HUES48 (cell line): Measurements from ENCODE around the gene BCAS3.
"Not testable (repeated sequence)": the region's sequence is repeated elsewhere in the genome, so short reads cannot be mapped to it uniquely, and the experiment has no call there.

ENCODE experiments used
- H3K27ac ChIP-seq: one replicate; pipeline ENCODE4 v1.7.0; 2013; ENCODE audit warnings: low read depth, low read length, inconsistent platforms
- H3K27me3 ChIP-seq: 2 replicates; pipeline ENCODE4 v1.6.1; 2013; ENCODE audit warnings: mild to moderate bottlenecking, low read length; ENCODE audit not compliant: control insufficient read depth, insufficient read depth
- H3K36me3 ChIP-seq: 2 replicates; pipeline ENCODE4 v1.6.1; 2013; ENCODE audit warnings: low read length; ENCODE audit not compliant: control insufficient read depth, insufficient read depth
- H3K4me1 ChIP-seq: 2 replicates; pipeline ENCODE4 v1.6.1; 2013; ENCODE audit warnings: mild to moderate bottlenecking, low read length; ENCODE audit not compliant: control insufficient read depth, insufficient read depth
- H3K4me3 ChIP-seq: 2 replicates; pipeline ENCODE4 v1.5.1; 2013; ENCODE audit warnings: mild to moderate bottlenecking, low read depth, low read length
- H3K9ac ChIP-seq: 2 replicates; pipeline ENCODE4 v1.6.1; 2013; ENCODE audit warnings: mild to moderate bottlenecking, low read depth, low read length, moderate library complexity
- H3K9me3 ChIP-seq: 2 replicates; pipeline ENCODE4 v1.6.1; 2013; ENCODE audit warnings: low read length; ENCODE audit not compliant: control insufficient read depth, insufficient read depth

Gene BCAS3

DNA sequence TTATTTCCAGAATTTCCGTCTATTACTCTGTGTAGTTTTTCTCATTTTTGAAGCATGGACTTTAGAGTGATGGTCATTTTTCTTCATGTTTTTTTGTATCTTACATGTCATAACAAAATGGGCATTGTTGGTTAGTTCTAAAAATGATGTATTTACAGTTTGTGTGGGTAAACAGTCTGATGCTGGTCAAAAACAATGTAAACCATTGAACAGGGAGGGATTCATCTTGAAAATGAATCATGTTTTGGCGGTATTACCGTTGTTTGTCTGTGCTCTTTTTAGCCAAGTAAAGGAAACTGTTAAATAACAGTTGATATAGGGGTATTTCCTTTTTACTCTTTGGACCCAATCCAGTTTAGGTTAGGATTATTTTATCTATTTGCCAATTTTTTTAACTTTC, 315.8 kb downstream of the BCAS3 start:
- Histone ChIP-seq H3K27ac (no peak overlapping the region), H3K36me3 (no peaks in the 10 kb centered on the region), H3K4me3 (no peak overlapping the region), H3K4me1 (no peaks in the 10 kb centered on the region), H3K27me3 (no peaks in the 10 kb centered on the region), H3K9ac (no peak overlapping the region), H3K9me3 (no peaks in the 10 kb centered on the region)

DNA sequence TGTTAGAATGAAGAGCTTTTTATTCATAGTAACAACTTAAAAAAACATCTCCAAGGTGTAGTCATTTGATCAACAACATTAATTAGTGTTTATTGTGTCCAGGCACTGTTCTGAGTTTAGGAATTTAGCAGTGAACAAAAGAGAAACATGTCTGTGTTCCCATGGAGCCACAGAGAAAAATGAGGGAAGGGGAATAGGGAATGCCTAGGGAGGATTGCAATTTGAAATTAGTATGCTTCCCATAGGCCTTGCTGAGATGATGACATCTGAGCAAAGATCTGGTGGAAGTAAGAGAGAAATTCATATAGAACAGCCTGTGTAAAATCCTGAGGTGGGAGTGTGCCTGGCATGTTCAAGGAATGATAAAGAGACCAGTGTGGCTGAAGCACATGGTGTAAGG, 318.0 kb downstream of the BCAS3 start:
- no peak overlapping the region for H3K4me3 ChIP-seq
- H3K36me3 ChIP-seq: no peaks in the 10 kb centered on the region
- no peaks in the 10 kb centered on the region for H3K9me3 ChIP-seq
- H3K27ac ChIP-seq: no peak overlapping the region
- no peaks in the 10 kb centered on the region for H3K27me3 ChIP-seq
- no peaks in the 10 kb centered on the region for H3K4me1 ChIP-seq
- no peak overlapping the region for H3K9ac ChIP-seq

DNA sequence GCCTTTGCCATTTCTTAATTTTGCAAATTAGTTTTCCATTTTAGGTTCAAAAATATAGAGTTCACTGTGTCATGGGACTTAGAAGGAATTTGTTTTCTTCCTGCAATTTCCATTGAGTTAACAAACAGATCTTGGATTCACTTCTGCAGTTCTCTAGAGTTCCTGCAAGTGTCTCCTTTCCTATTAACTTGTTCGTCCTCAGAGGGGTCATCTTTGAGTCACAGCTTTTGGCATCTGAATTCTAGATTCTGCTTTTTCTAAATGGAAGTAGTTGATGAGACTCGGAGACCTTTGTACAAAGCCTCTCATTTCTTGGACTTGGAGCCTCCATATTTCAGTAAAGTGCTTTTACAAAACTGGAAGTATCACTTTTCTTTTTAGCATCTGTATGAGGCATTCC, 323.3 kb downstream of the BCAS3 start:
- H3K27ac ChIP-seq: no peak overlapping the region
- no peaks in the 10 kb centered on the region for H3K27me3 ChIP-seq
- no peaks in the 10 kb centered on the region for H3K9me3 ChIP-seq
- peaks cover 9% of the 10 kb centered on the region; the same call in 1 of the 2 replicates for H3K4me1 ChIP-seq
- H3K4me3 ChIP-seq: no peak overlapping the region
- no peak overlapping the region for H3K9ac ChIP-seq
- H3K36me3 ChIP-seq: no peaks in the 10 kb centered on the region

DNA sequence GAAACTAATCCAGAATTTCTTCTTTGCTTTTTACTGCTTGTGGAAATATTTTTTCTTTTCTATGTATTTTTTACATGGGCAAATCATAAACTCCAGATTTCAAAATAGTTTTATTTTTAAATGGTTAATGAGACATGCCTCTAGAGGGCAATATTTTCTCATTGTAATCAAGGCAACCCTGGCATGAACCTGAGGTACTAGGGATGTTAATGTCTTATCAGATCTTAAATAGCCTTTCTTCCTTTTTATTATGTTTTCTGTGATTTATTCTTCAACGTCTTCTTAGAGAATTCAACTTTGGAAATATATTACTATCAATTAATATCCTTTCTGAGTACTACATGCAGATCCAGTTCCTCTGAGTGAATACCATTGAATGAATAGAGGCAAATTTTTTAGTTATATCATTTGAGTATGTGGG, 324.7 kb downstream of the BCAS3 start:
- Histone ChIP-seq H3K9ac (no peak overlapping the region), H3K4me1 (peaks cover 9% of the 10 kb centered on the region; the same call in 1 of the 2 replicates), H3K27ac (no peak overlapping the region), H3K36me3 (no peaks in the 10 kb centered on the region), H3K4me3 (no peak overlapping the region), H3K27me3 (no peaks in the 10 kb centered on the region), H3K9me3 (no peaks in the 10 kb centered on the region)

DNA sequence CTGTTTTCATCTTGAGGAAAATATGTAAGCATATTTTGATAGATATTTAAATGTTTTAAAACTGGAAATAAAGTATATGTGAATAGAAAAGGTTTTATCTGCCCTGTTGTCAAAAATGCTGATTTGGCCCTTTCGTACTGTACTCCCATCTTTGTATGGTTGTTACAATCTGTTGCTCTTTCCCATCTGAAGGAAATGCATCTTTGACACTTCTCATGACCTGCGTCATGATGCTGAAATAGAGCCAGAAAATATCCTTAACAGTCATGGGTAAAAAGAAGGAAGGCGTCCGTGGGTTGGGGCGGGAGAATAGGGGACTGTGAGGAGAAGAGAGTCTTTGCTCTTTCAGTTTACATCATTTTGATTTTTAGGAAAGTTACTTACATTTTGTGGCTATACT, 327.7 kb downstream of the BCAS3 start:
- Histone ChIP-seq H3K4me1 (peaks cover 9% of the 10 kb centered on the region), H3K27ac (no peak overlapping the region), H3K9me3 (no peaks in the 10 kb centered on the region), H3K36me3 (no peaks in the 10 kb centered on the region), H3K9ac (no peak overlapping the region), H3K27me3 (no peaks in the 10 kb centered on the region), H3K4me3 (no peak overlapping the region)

DNA sequence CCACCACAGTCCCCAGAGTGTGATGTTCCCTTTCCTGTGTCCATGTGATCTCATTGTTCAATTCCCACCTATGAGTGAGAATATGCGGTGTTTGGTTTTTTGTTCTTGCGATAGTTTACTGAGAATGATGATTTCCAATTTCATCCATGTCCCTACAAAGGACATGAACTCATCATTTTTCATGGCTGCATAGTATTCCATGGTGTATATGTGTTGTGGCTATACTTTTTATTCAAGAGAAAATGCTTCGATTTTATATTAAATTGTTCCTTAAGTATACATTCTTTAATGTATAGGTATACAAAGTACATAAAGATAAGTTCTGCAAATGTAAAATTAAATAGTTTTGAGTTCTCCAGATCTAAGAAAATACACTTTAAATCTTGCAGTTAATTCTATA, 328.3 kb downstream of the BCAS3 start:
- H3K4me3 ChIP-seq, H3K27me3 ChIP-seq, H3K9ac ChIP-seq, H3K36me3 ChIP-seq, H3K4me1 ChIP-seq, H3K9me3 ChIP-seq, H3K27ac ChIP-seq: not testable (repeated sequence)

DNA sequence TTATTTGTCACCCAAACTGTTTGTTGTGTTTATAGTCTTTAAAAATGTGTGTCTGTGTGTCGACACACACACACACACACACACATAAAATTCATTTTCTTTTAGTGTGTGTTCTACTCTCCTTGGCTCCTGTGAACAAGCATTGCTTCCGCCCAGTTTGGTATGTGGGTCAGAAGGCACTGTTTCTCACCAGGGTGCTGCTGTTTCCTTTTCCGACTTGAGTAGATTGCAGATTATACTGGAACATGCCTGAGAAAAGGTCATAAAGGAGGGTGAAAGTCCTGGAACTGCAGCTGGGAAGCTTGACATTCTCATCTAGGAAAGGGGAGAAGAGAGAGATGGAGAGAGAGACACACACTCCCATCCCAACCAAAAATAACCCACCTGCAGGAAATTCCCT, 330.3 kb downstream of the BCAS3 start:
- Histone ChIP-seq H3K27me3 (no peaks in the 10 kb centered on the region), H3K4me1 (peaks cover 9% of the 10 kb centered on the region), H3K36me3 (no peaks in the 10 kb centered on the region), H3K9me3 (no peaks in the 10 kb centered on the region), H3K9ac (no peak overlapping the region), H3K4me3 (no peak overlapping the region), H3K27ac (no peak overlapping the region)

DNA sequence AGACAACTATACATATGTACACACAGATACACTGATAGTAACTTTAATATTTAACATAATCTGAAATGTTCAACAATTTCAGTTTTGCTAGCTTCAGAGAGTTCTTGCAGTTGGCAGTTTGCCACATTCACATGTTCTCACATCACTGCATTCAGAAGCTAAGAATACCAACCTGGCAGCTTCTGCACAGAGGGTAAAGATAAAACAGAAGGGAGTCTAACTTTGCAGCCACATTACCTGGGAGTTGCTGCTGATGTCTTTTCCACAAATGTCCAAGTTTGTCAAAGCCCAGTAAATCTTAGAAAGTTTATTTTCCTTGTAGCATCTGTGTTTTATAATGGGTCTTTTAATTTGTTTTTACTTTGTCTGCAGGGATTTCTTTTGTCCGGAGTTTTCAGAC, 332.0 kb downstream of the BCAS3 start:
- Histone ChIP-seq H3K4me1 (no peaks in the 10 kb centered on the region; the same call in 1 of the 2 replicates), H3K36me3 (no peaks in the 10 kb centered on the region), H3K27me3 (no peaks in the 10 kb centered on the region), H3K4me3 (no peak overlapping the region), H3K27ac (no peak overlapping the region), H3K9me3 (no peaks in the 10 kb centered on the region), H3K9ac (no peak overlapping the region)

DNA sequence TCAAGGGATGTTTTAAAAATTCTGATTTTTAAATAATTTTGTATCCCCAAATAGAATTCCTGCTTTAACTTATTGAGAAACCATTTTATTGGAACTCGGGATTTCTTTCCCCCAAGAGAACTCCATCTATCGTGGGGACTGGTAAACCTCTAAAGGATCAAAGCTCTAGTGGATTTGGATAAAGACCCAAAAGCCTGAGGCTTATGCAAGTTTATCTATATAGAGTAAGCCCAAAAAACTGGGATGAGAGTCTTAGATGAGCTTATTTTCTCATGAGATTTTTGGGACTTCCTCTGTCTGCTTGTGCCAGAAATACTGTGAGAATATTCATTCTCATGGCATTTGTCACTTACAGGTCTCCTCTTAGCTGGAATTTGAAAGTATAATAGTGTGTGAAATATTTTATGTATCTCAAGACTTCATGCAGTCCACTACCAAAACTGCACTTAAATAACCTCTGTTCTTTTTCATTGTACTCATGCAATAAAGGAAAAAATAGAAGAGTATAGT, 333.1 kb downstream of the BCAS3 start:
- H3K4me3 ChIP-seq: no peak overlapping the region
- no peak overlapping the region for H3K9ac ChIP-seq
- no peaks in the 10 kb centered on the region for H3K9me3 ChIP-seq
- H3K27ac ChIP-seq: no peak overlapping the region
- no peaks in the 10 kb centered on the region for H3K27me3 ChIP-seq
- no peaks in the 10 kb centered on the region for H3K36me3 ChIP-seq
- H3K4me1 ChIP-seq: no peaks in the 10 kb centered on the region; the same call in 1 of the 2 replicates

DNA sequence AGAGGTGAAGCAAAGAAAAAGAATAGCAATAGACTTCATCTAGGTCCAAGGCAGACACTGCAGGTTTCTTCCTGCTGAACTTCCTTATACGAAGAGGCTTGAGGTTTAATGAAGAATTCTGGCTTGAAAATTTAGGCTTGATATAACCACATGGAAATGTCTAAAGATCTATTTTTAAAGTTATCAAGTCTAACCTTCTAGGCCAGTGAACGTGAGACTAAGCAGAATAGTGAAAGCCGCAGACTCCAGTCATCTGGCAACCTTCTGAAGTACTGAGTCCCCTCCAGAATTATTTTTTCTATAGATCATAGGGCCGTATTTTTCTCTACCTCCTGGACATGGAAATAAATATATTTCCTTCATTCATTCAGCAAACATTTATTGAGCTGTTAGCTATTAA, 333.6 kb downstream of the BCAS3 start:
- H3K27me3 ChIP-seq: no peaks in the 10 kb centered on the region
- H3K4me3 ChIP-seq: no peak overlapping the region
- H3K9me3 ChIP-seq: no peaks in the 10 kb centered on the region
- no peak overlapping the region for H3K27ac ChIP-seq
- no peaks in the 10 kb centered on the region; the same call in 1 of the 2 replicates for H3K4me1 ChIP-seq
- H3K36me3 ChIP-seq: no peaks in the 10 kb centered on the region
- no peak overlapping the region for H3K9ac ChIP-seq

DNA sequence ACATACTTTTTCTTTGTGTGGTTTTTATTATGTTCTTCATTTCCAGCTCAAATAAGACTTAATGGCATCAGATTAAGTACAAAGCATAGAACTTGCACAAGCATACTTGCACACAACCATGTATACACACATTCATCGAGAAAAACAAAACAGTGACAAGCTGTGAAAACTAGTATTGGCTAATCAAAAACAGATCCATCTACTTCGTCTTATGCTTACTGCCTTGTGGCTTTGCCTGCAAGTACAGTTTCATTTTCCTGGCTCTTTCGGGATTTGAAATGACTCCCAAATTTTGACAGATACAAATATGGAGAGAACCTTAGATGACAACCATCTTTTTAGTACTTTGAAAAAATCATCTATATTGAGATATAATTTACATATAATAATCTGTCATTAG, 338.3 kb downstream of the BCAS3 start:
- Histone ChIP-seq H3K9ac (no peak overlapping the region), H3K27ac (no peak overlapping the region)

More for the DNA sequence above, 338.3 kb downstream of the BCAS3 start:
- Histone ChIP-seq H3K4me1 (no peaks in the 10 kb centered on the region), H3K9me3 (no peaks in the 10 kb centered on the region), H3K4me3 (no peak overlapping the region), H3K27me3 (no peaks in the 10 kb centered on the region), H3K36me3 (no peaks in the 10 kb centered on the region)
